Central memory CD4-positive, alpha-beta T cell (primary cell): ENCODE results near the gene DVL3.
"Not testable (repeated sequence)": the region's sequence is repeated elsewhere in the genome, so short reads cannot be mapped to it uniquely, and the experiment has no call there.

Source experiments
- DNase-seq: peaks from one replicate; pipeline ENCODE4 v3.0.0; 2022
- total RNA-seq, 3 experiments: gene quantifications; one replicate each; lab custom pipeline; 2026; lab: John Stamatoyannopoulos, UW

Gene DVL3
- 48.6 to 56.3 (median 56.0) reads per million in 3 experiments for total RNA-seq

- DNase-seq: peak; percentile 34
Observed at GRCh38 chr3:184154885-184155643, at the start of gene DVL3. Gene DVL3, plus strand, starts transcription at chr3:184155377. Its CDS starts 259 bp downstream, at chr3:184155636.

GRCh38 chr3:184110316-184110725 lies 44.9 kb upstream of the DVL3 start:
- DNase-seq: no peak

- no peak for DNase-seq
Observed at GRCh38 chr3:184116017-184116416, 39.2 kb upstream of the DVL3 start.

GRCh38 chr3:184117636-184118035 lies 37.5 kb upstream of the DVL3 start:
- DNase-seq: no peak

- DNase-seq: not testable (repeated sequence)
Observed at GRCh38 chr3:184121031-184121430, 34.1 kb upstream of the DVL3 start.

GRCh38 chr3:184126006-184126405 lies 29.2 kb upstream of the DVL3 start:
- no peak for DNase-seq

GRCh38 chr3:184129012-184129411 lies 26.2 kb upstream of the DVL3 start:
- no peak for DNase-seq

- DNase-seq: no peak
Observed at GRCh38 chr3:184132945-184133344, 22.2 kb upstream of the DVL3 start.

- DNase-seq: peak; percentile 14
Observed at GRCh38 chr3:184133840-184134745, 21.1 kb upstream of the DVL3 start.

GRCh38 chr3:184134746-184135148 lies 20.4 kb upstream of the DVL3 start:
- no peak for DNase-seq

GRCh38 chr3:184135149-184135910 lies 19.8 kb upstream of the DVL3 start, which contains the start of gene EIF2B5:
Gene EIF2B5, plus strand, starts transcription at chr3:184135358. Its CDS starts 28 bp downstream, at chr3:184135386.
- DNase-seq: peak; percentile 83

- DNase-seq: no peak
Observed at GRCh38 chr3:184135911-184136260, 19.3 kb upstream of the DVL3 start.

GRCh38 chr3:184140436-184140835 lies 14.7 kb upstream of the DVL3 start:
- no peak for DNase-seq

GRCh38 chr3:184142199-184142598 lies 13.0 kb upstream of the DVL3 start:
- DNase-seq: no peak

GRCh38 chr3:184143327-184143726 lies 11.8 kb upstream of the DVL3 start:
- no peak for DNase-seq

- DNase-seq: no peak
Observed at GRCh38 chr3:184144505-184144904, 10.7 kb upstream of the DVL3 start.

GRCh38 chr3:184145111-184145524 lies 10.1 kb upstream of the DVL3 start:
- peak; percentile 27 for DNase-seq

- no peak for DNase-seq
Observed at GRCh38 chr3:184145751-184146270, 9.4 kb upstream of the DVL3 start.

GRCh38 chr3:184148076-184148475 lies 7.1 kb upstream of the DVL3 start:
- DNase-seq: no peak

- DNase-seq: no peak
Observed at GRCh38 chr3:184149123-184149522, 6.1 kb upstream of the DVL3 start.

- not testable (repeated sequence) for DNase-seq
Observed at GRCh38 chr3:184149770-184150169, 5.4 kb upstream of the DVL3 start.
